D721Med (cell line): Measurements from ENCODE around the gene PAX5.
"Not testable (repeated sequence)": the region's sequence is repeated elsewhere in the genome, so short reads cannot be mapped to it uniquely, and the experiment has no call there.

ENCODE experiments used
- DNase-seq: peaks from one replicate; pipeline ENCODE4 v3.0.0; 2011; ENCODE audit warnings: low spot score; ENCODE audit not compliant: insufficient read length
- FAIRE-seq: peaks from 2 replicates; lab custom pipeline; 2011; peaks lifted over from hg19 to GRCh38; lab: Jason Lieb, UNC
- CTCF ChIP-seq: IDR thresholded peaks from 2 replicates; pipeline ENCODE4 v1.5.1; 2012; ENCODE audit warnings: mild to moderate bottlenecking, control low read depth; ENCODE audit not compliant: insufficient read depth; ENCODE audit errors: missing control alignments

PAX5 gene

DNA sequence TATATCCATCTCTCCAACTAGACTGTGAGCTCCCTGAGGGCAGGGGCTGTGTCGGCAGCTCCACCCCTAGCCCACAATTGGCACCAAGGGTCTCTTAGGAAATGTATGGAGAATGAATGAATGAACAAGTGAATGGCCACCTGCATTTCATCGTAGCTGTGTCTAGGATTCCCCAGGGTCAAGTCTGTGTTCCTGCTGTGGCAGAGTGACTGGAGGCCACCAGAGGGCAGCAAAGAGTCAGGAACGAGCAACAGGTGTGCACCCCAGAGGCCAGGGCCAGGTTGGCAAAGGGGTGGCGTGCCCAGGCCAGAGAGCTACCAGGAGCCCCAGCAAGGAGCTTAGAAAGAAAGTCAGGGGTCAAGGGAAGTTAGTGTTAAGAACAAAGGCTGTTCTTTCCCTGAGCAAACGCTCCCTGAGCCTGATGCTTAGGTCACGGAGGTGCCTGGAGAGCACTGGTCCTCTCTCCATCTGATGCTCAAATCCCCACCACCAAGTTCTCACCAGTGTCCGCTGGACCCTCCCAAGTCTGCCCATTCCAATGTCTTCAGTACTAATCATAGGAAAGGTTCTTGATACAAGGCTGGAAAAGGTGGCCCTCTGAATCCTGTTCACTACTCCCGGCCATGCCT, 160.7 kb downstream of the PAX5 start:
- no peak for FAIRE-seq
- DNase-seq = peak; percentile 81
- peak; percentile 87 for TF ChIP-seq CTCF

DNA sequence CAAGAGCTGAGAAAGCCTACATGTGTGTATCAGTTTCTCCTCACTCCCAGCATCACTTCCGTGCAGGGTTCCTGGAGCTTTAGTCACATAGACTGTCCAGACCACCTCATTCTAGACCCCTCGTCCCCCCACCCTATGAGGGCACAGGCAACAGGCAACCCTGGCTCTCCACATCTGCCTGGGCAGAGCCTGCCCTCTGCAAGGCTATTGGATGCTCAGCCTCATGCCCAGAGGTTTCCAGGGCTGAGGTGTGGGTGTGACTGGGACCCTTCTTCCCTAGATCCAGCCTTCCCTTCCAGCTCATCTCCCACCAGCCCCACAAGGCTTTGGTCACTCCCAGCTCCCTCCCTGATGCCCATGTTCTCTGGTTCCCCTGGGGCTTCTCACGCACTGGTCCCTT, 161.4 kb downstream of the PAX5 start:
- TF ChIP-seq CTCF = no peak
- FAIRE-seq = no peak
- no peak for DNase-seq

DNA sequence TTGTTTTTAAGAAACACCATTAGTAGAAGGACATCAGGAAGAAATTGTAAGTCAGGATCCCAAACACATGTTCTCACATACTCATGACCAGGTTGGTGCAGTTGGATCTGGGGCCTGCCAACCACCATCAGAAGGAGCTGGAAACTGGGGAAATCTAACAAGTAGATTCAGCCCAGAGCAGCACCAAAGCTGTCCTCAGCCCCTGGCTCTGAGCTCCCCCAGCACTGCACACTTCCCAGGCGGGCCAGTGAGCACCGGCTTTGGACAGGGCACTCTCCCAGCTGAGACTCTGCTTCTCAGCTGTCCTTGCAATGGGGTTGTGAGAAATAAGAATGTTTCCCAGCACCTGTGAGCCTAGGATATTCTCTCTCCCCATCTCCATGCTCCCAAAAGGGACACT, 162.5 kb downstream of the PAX5 start:
- DNase-seq (no peak), FAIRE-seq (no peak)
- TF ChIP-seq CTCF = no peak

DNA sequence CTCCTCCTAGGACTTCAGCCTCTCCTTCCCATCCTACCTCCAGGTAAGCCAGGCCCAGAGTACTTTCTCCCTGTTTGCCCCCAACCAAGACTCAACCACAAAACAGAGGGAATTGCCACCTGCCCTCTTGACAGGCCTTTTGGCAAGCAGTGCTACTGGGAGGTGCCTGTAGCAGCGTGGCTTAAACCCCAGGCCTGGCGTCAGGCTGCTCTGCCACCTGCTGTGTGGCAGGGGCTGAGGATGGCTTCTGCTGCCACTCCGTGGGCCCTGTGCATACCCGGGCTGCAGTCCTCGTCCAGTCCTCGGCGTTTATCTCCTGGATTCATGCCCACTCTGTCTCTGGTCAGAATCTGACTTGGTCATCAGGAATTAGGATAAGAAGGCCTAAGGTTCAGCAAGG, 163.1 kb downstream of the PAX5 start:
- no peak for FAIRE-seq
- DNase-seq = no peak
- TF ChIP-seq CTCF = no peak

DNA sequence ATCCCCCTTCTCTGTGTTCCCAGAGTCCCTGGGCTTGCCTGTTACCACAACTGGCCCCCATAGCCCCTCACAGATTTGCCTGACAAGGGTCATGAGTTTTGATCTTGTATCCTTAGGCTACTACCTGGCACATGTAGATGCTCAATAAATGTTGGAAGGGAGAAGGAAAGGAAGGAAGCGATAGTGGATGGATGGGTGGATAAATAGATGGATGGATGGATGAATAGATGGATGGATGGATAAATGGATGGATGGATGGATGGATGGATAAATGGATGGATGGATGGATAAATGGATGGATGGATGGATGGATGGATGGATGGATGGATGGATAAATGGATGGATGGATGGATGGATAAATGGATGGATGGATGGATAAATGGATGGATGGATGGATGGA, 164.5 kb downstream of the PAX5 start:
- FAIRE-seq, DNase-seq: not testable (repeated sequence)

DNA sequence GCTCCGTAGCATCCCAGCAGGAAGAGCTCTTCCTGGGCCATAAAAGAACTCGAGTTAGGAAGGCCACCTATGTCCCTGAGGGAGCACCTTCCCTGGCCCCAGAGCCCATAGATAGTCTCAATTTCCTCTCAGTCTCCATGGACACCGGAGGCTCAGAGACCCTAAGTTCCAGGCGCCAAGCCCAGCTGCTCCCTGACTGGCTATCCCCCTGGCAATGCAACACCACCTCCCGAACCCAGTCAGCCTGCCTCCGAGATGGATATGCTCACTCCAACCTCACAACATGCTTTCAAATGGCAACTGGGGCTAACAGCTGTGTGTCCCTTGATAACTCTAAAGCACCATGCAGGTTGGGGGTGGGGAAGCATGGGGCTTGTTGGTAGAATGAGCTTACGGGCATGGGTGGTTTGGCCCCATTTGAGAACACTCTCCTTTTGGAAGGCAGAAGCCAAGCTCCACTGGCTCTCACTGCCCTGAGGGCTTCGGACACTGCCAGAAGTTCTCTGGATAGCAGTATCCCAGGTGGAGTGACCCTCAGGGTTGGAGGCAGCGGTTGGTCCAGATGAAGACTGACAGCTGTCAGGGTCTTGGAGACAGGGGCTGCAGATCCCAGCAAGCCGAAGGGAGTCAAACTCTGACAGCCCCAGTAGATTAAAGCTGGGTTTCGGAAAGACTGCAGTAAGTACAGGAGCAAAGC, 165.3 kb downstream of the PAX5 start:
- FAIRE-seq = no peak
- no peak for TF ChIP-seq CTCF
- DNase-seq = no peak

GRCh38 chr9:36867672-36868471, 166.2 kb downstream of the PAX5 start:
- FAIRE-seq (no peak), DNase-seq (no peak)
- no peak for TF ChIP-seq CTCF
